Upper lobe of left lung (tissue), 6 donors: ENCODE measurements around the gene GON4L. TPM values are rescaled to one million over a fixed set of nuclear protein-coding genes. Genes with fewer than 3 reads are reported as not detected.
"Not testable (repeated sequence)": the region's sequence is repeated elsewhere in the genome, so short reads cannot be mapped to it uniquely, and the experiment has no call there.

Source experiments
- ATAC-seq, 2 donors: fragments of 200-7000 bp; cut with Tn5 transposase; one replicate each; pipeline ENCODE4 v1.9.1; 2022; ENCODE audit warnings: mild to moderate bottlenecking in 2 of 2, moderate library complexity in 2 of 2; ENCODE audit not compliant: low FRiP score in 2 of 2
- DNase-seq, 2 donors: peaks; one replicate each; pipeline ENCODE4 v3.0.0-alpha.2; 2019 to 2020
- H3K27ac ChIP-seq, 4 donors: fragments of 200-600 bp; sonication (generic); one replicate each; pipeline ENCODE4 v1.5.1; 2016 to 2019
- H3K27me3 ChIP-seq, 4 donors: fragments of 200-600 bp; sonication (generic); one replicate each; pipeline ENCODE4 v1.5.1; 2017 to 2019
- H3K36me3 ChIP-seq, 4 donors: fragments of 200-600 bp; sonication (generic); one replicate each; pipeline ENCODE4 v1.5.1; 2016 to 2019
- H3K4me1 ChIP-seq, 4 donors: fragments of 200-600 bp; sonication (generic); one replicate each; pipeline ENCODE4 v1.5.1; 2018 to 2019
- H3K4me3 ChIP-seq, 4 donors: fragments of 200-600 bp; sonication (generic); one replicate each; pipeline ENCODE4 v1.5.1; 2017 to 2019; ENCODE audit warnings: mild to moderate bottlenecking in 2 of 4, moderate library complexity in 1 of 4
- H3K9me3 ChIP-seq, 4 donors: fragments of 200-600 bp; sonication (generic); one replicate each; pipeline ENCODE4 v1.5.1; 2018 to 2019
- CTCF ChIP-seq, 6 experiments: fragments of 450-650 bp in 4 of 6; fragments of 200-600 bp in 2 of 6; sonication (generic) in 2 of 6; IDR thresholded peaks; one replicate each; pipeline ENCODE4 v1.5.1; 2016 to 2019; ENCODE audit warnings: antibody characterized with exemption in 6 of 6
- EP300 ChIP-seq, 4 donors: sonication (generic); formaldehyde crosslinking; IDR thresholded peaks; one replicate each; pipeline ENCODE4 v1.5.1; 2017; ENCODE audit warnings: antibody characterized with exemption in 4 of 4, control low read depth in 2 of 4
- POLR2A ChIP-seq, 4 donors: fragments of 450-650 bp; IDR thresholded peaks; one replicate each; pipeline ENCODE4 v1.5.1; 2016 to 2017; ENCODE audit warnings: antibody characterized with exemption in 4 of 4, mild to moderate bottlenecking in 2 of 4
- POLR2AphosphoS5 ChIP-seq, 2 donors: sonication (generic); formaldehyde crosslinking; IDR thresholded peaks; one replicate each; pipeline ENCODE4 v1.5.1; 2017; ENCODE audit warnings: antibody characterized with exemption in 2 of 2
- WGBS, 2 donors: methylation state at CpG; one replicate each; pipeline ENCODE4 v1.1.5; 2017 to 2018; 5-methylcytosine and 5-hydroxymethylcytosine counted together
- total RNA-seq, 6 donors: library from RNA; depleted of rRNA in 4 of 6; stranded (reverse); fragments of >200 nt in 4 of 6; gene quantifications; one replicate each; pipeline versions ENCODE4 v1.1.0 to v1.2.1, GENCODE V29; 2016 to 2021
- donor health status: DM: no; HTN: no; CAD: no; lungs with moderate emphysema.
- donor health status: DM: no; HTN: yes; CAD: no; lungs with severe emphysema.

The GON4L gene
- total RNA-seq, 6 donors from 2014 or later, result 28.9 to 160 (median 46.3) TPM

GRCh38 chr1:155776414-155776813 is 80.6 kb downstream of the GON4L start:
- H3K4me1 ChIP-seq, result no peaks in the 10 kb centered on the region
- DNase-seq (no peak), ATAC-seq (no peak)
- peaks cover 16 to 89% (median 40%) of the 10 kb centered on the region in 4 donors for H3K36me3 ChIP-seq
- H3K9me3 ChIP-seq, result no peaks in the 10 kb centered on the region
- TF ChIP-seq POLR2AphosphoS5 (IDR thresholded peaks at IDR 0.05) (no peak), CTCF (IDR thresholded peaks at IDR 0.05) (no peak), POLR2A (IDR thresholded peaks at IDR 0.05) (no peak), EP300 (IDR thresholded peaks at IDR 0.05) (no peak)
- no peak overlapping the region for H3K27ac ChIP-seq
- no peaks in the 10 kb centered on the region for H3K27me3 ChIP-seq
- 84 to 85% methylated on average over 4 of the region's 4 CpGs for WGBS, 2 donors
- H3K4me3 ChIP-seq, result no peak overlapping the region

GRCh38 chr1:155773221-155773620 is 83.8 kb downstream of the GON4L start:
- H3K4me1 ChIP-seq, result no peaks in the 10 kb centered on the region
- DNase-seq, result no peak
- no peaks in the 10 kb centered on the region for H3K9me3 ChIP-seq
- H3K27me3 ChIP-seq, result no peaks in the 10 kb centered on the region
- no peak for ATAC-seq
- H3K36me3 ChIP-seq, result peaks cover 34 to 98% (median 60%) of the 10 kb centered on the region in 4 donors
- TF ChIP-seq CTCF (IDR thresholded peaks at IDR 0.05), result no peak
- no peak for TF ChIP-seq POLR2A (IDR thresholded peaks at IDR 0.05)
- no peak for TF ChIP-seq EP300 (IDR thresholded peaks at IDR 0.05)
- no peak for TF ChIP-seq POLR2AphosphoS5 (IDR thresholded peaks at IDR 0.05)
- H3K27ac ChIP-seq, result peak overlapping the region in 1 of 4 donors; percentile 0
- no peak overlapping the region for H3K4me3 ChIP-seq
- 72 to 82% methylated on average over 2 of the region's 2 CpGs for WGBS, 2 donors

DNA sequence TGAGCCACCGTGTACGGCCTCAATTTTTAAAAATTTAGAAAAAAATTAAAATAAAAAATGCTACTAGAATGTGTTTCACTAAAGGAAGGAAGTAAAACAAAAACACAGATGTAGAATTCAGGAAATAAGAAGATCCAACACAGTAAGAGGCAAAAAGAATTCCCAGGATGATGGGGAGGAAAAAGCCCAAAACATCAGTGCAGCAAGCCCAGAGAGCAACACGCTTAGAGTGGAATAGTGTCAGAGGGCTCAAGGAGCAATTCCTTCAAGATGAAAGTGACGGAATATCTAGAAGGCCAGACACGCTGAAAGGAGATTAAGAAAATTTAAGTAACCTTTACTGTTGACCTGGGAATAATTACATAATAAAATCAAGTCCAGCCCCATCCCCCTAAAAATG is 87.8 kb downstream of the GON4L start:
- Histone ChIP-seq H3K9me3 (no peaks in the 10 kb centered on the region), H3K4me3 (no peak overlapping the region), H3K4me1 (peaks cover 0 to 3% (median 0%) of the 10 kb centered on the region in 4 donors), H3K27me3 (no peaks in the 10 kb centered on the region), H3K36me3 (peaks cover 27 to 97% (median 69%) of the 10 kb centered on the region in 4 donors), H3K27ac (no peak overlapping the region)
- no peak for ATAC-seq
- DNase-seq, result no peak
- TF ChIP-seq POLR2AphosphoS5 (IDR thresholded peaks at IDR 0.05), result no peak
- TF ChIP-seq CTCF (IDR thresholded peaks at IDR 0.05), result no peak
- TF ChIP-seq POLR2A (IDR thresholded peaks at IDR 0.05), result no peak
- TF ChIP-seq EP300 (IDR thresholded peaks at IDR 0.05), result no peak
- 92 to 95% methylated on average over 5 of the region's 5 CpGs for WGBS, 2 donors

DNA sequence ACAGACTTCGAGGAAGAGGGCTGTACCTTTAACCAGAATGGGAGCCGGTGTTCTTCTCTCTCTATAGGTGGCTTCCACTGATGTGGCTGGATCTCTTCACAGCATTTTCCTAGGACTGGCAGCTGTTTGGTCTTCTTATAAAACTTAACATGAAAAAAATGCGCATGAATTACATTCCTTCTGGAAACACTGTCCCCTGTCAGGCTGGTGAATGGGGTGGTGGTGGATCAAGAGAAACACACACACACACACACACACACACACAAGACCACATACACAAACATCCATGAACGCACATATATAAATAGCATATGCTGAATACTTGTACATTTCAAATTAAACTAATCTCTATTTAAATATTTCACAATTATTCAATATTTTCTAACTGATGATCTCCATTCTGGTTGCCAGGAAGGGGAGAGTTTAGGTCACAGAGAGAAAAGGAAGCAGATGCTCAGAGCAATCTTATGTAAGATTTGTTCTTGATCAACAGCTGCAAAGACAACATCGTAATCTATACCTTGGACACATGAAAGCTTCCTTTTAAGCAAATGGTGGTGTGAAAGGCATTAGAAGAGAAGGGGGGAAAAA is 89.5 kb downstream of the GON4L start:
- not testable (repeated sequence) for H3K27ac ChIP-seq, H3K27me3 ChIP-seq, H3K4me3 ChIP-seq, DNase-seq, ATAC-seq, H3K9me3 ChIP-seq
- peaks cover 2 to 15% (median 8%) of the 10 kb centered on the region in 4 donors for H3K4me1 ChIP-seq
- peaks cover 26 to 91% (median 66%) of the 10 kb centered on the region in 4 donors for H3K36me3 ChIP-seq
- 89 to 93% methylated on average over 4 of the region's 5 CpGs for WGBS, 2 donors

DNA sequence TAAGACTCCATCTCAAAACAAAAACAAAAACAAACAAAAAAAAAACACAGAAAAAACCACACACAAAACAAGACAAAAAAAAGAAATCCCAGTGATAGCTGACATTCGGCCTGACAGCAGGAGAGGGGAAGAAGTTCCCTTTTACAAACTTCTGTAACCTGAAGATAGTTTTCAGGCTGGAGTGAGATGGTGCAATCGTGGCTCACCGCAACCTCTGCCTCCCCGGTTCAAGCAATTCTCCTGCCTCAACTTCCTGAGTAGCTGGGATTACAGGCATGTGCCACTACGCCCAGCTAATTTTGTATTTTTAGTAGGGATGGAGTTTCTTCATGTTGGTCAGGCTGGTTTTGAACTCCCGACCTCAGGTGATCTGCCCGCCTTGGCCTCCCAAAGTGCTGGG is 93.0 kb downstream of the GON4L start:
- ATAC-seq, H3K9me3 ChIP-seq, H3K4me3 ChIP-seq, H3K27ac ChIP-seq, H3K27me3 ChIP-seq: not testable (repeated sequence)
- WGBS, 2 donors, result 69 to 80% methylated on average over 7 of the region's 7 CpGs
- Histone ChIP-seq H3K4me1 (peaks cover 2 to 23% (median 10%) of the 10 kb centered on the region in 4 donors), H3K36me3 (peaks cover 30 to 91% (median 57%) of the 10 kb centered on the region in 4 donors)
- peak in 1 of 2 donors; percentile 52 for DNase-seq
